HG03469 (cell line): ENCODE data around the gene OR2A5.
"Not testable (repeated sequence)": the region's sequence is repeated elsewhere in the genome, so short reads cannot be mapped to it uniquely, and the experiment has no call there.

Source experiments
- ATAC-seq: cut with Tn5 transposase; IDR thresholded peaks from one replicate; pipeline ENCODE4 v1.9.1; 2021; ENCODE audit warnings: mild to moderate bottlenecking, moderate library complexity, moderate number of reproducible peaks; ENCODE audit not compliant: unreplicated experiment

Gene OR2A5

DNA sequence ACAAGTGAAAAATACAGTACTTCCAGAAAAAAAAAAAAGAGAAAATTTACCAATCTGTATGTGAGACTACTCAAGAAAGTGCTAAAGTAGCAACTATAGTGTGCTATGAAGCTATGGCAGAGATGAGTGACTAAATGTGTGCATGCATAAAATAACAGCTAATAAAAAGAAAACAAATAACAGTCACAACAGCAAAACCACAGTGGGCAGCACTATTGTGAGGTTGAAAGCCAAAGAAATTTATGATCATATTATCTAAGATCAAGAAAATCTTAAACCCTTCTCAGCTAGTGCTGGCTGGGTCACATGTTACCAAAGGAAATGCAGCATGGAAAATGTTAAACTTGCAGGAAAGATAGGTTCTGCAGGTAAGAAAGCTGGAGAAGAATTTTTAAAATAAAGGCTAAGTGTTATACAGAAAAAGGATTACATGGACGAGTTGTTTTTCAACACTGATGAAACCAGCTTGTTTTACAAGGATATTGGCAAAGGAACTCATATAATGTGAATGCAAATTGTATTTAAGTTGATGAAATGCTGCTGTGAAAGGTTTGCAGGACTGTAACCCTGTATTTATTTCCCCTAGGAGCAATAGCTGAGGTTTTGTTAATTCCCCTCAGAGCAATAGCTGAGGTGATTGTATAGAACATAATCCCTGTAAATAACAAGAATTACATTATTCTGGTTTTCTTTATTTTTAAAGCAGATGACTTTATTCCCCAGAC lies 15.6 kb upstream of the OR2A5 start:
- ATAC-seq, result no peak

DNA sequence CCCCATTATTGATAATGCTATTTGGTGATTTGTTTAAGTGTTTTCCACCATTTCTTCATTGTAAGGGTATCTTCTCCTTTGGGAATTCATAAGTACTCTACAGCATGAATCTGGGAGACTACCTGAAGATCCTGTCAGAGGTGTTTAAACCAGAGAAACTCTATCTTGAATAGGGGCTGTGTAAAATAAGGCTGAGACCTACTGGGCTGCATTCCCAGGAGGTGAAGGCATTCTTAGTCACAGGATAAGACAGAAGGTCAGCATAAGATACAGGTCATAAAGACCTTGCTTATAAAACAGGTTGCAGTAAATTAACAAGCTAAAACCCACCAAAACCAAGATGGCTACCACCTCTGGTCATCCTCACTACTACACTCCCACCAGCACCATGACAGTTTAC lies 13.4 kb upstream of the OR2A5 start:
- ATAC-seq, result no peak

DNA sequence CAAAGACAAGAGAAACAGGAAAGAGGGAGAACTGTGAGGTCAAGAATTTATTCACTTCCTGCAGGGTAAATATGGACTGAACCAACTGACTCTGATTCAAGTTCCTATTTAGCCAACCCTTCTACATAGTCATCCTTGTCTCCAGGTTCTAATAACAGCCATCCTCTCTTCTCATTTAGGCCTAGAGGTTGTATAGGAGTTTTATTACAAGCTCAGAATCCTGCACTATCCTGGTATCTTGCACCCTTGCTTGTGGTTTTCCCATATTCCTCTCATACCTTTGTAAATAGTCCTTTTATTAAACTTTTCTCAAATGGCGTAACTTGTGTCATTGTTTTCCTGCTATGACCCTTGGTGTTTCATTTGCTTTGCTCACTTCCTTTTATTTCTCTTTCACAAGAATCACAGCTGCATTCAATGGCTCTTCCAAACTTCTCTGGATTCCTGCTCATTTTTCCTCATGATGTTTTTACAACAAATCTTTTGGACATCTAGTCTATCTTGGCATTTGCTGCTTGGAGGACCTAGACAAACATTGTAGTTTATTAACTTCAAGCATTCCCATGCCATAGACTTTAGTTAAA lies 12.4 kb upstream of the OR2A5 start:
- no peak for ATAC-seq

DNA sequence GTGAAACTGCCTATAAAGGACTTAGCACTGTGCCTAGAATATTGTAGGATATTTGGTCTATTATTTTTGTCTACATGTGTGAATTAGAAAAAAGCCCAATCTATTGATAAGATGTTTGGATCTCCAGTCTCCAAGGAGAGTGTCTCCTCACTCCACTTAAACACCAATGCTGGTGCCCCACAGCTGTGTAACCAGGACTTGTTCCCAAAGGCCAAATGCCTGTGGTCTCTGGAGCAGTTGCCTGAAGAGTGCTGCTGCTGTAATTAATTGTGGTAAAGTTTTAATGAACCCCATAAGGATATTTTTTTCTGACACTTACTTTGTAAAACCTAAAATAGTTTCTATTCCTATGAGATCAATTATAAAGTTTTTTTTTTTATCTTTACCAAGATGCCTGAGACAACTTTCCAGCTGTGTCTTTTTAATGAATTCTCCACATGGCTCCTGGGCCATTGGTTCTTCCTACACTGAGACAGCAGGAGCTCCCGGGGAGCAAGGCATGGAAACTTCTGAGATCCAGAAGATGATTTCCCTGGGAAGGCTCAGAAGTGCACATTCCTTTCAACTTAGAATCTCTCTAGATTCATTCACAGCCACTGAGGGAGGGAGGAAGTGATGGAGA lies 11.2 kb upstream of the OR2A5 start:
- no peak for ATAC-seq

DNA sequence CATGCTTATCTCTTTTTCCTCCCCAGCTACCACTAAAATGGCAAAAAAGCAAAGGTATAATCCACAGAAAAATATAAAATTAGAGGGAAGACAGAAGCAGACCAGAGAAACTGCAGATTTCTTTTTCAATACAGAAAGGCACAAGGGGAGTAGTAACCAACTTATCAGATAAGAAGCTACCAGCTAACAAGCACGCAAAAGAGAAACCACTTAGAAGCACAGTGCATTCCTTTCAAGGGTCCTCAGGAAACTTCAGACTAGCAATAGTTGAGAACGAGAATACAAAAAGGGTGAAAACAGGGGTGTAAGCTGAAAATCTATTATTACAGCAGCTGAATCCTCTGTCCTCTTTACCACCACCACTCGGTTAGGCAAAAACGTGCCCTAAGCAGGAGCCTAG lies 9.9 kb upstream of the OR2A5 start:
- no peak for ATAC-seq

DNA sequence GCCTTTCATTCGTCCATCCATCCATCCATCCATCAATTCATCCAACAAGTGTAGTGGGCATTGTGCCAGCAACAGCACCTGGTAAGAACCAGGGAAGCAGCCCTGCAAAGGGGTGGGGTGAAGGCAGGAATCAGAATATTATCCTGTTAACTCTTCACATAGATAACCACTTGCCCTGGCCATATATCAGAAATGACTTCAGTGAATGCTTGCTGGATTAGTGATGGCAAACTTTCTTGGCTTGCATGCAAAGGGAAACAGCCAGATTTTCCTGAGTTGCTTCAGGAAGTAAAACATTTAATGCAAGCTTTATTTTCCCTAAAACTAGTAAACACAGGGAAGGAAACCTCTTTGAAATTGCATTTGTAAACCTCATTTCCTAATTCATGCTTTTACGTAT lies 743 bp downstream of the OR2A5 start:
- no peak for ATAC-seq

DNA sequence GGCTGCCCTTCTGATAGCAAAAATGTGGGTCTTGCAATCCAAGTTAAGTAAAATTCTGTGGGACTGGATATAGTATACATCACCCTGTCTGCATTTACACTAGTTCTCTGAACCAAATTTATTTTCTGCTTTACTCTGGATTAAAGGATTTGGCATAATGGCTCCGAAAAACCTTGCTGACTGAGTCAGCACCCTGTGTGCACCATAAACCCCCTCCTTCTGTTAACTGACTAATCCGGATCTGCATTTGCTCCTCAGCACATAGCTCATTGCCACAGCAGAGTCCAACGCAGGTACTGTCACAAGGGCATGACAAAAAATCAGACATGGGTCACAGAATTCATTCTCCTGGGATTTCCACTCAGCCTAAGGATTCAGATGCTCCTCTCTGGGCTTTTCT lies 1.3 kb downstream of the OR2A5 start:
- ATAC-seq, result no peak

DNA sequence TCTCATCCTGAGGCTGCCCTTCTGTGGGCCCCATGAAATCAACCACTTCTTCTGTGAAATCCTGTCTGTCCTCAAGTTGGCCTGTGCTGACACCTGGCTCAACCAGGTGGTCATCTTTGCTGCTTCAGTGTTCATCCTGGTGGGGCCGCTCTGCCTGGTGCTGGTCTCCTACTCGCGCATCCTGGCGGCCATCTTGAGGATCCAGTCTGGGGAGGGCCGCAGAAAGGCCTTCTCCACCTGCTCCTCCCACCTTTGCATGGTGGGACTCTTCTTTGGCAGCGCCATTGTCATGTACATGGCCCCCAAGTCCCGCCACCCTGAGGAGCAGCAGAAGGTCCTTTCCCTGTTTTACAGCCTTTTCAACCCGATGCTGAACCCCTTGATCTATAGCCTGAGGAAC lies 2.1 kb downstream of the OR2A5 start:
- ATAC-seq, result not testable (repeated sequence)

DNA sequence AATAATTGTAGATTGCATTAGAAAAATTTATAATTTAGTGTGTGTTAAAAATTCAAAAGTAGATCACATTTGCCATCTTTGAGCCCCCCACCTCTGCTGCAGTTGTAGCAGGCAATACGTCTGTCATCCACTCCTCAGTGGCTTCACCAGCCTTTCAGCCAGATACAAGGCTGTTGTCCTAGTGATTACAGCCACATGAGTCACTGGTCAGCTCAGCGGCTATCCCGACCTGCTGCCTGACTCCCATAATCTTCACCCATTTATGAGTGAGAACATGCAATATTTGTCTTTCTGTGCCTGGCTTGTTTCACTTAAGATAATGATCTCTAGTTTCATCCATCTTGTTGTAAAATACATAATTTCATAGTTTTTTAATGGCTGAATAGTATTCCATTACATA lies 9.2 kb downstream of the OR2A5 start:
- ATAC-seq, result no peak

DNA sequence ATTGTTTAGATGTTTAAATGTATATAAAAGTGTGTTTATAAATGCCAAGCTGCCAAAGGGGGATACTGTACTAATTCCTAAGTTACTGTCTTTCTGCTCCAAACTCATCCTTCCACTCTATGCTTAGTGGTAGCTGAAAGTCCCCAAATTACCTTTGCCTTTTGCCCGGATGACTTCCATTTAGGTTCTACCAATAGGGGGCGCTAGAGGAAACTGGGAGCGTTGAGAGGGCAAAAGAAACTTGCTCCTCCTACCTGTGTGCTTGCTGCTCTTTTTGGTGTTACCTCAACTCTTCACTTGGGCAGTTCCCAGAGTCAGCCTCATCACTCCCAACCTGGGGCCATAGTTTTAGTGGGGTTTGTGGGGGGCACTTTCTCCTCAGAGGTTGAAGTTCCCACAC lies 15.0 kb downstream of the OR2A5 start:
- ATAC-seq, result no peak

DNA sequence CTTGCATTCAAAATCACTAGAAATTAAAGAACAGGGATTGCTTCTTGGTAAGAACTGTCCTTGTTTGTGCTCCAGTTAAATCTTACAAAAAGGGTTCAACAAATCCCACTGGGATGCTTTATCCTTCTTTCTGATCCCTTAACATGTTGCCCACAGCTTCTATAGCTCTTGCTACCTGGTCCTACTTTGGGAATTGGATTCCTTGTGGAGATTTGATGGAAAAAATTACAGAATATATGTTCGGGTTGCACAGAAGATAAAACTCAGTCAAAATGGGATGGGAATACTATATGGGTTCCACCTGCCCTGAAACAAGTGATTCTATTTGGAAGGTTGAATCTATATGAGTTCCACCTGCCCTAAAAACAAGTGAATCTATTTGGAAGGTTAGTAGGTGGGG lies 20.8 kb downstream of the OR2A5 start, which contains the start of gene OR2A25:
TSS of gene OR2A25 (plus strand) at position 301 of the 400 bp plus-strand sequence. CDS start 4,409 bp downstream, outside the sequence.
- no peak for ATAC-seq

DNA sequence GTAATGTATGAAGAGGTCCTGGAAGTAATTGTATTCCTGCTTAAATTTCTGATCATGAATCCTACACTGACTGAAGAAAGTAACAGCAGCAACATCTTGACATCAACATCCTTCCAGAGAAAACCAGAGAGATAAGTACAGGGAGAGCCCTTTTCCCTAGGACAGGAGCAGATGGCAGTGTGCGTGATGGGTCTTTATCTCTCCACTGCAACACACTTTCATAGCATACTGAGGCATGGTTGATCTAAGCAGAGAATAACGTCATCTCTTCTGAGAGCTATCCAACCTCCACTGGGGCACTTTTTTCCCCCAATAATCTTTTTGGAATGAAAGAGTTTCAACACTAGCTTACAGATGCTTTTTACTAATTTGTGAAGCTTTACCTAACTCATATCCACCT lies 21.2 kb downstream of the OR2A5 start:
- no peak for ATAC-seq

DNA sequence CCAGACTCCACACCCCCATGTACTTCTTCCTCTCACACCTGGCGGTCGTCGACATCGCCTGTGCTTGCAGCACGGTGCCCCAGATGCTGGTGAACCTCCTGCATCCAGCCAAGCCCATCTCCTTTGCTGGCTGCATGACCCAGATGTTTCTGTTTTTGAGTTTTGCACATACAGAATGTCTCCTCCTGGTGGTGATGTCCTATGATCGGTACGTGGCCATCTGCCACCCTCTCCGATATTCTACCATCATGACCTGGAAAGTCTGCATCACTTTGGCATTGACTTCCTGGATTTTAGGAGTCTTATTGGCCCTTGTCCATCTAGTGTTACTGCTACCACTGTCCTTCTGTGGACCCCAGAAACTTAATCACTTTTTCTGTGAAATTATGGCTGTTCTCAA lies 25.6 kb downstream of the OR2A5 start:
- ATAC-seq, result no peak

DNA sequence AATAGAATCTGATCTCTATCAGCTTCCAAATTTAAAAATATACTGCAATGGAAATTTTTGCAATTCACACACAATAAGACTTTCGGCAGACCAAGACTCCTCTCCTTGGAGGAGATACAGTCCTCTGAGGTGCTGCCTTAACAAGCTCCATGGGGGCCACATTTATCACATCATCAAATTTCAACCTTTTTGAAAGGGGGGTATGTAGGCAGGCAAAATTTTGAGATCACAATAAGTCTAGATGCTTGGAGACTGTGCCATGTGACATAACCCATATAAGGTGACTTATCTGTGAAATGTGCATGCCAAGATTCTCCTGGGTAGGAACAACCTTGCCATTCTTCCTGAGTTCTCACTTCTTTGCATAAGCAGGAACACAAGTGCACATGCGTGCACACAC lies 37.2 kb downstream of the OR2A5 start, which contains the start of gene OR2A12:
TSS of gene OR2A12 (plus strand) at position 301 of the 400 bp plus-strand sequence. CDS start 8,830 bp downstream, outside the sequence.
- no peak for ATAC-seq

DNA sequence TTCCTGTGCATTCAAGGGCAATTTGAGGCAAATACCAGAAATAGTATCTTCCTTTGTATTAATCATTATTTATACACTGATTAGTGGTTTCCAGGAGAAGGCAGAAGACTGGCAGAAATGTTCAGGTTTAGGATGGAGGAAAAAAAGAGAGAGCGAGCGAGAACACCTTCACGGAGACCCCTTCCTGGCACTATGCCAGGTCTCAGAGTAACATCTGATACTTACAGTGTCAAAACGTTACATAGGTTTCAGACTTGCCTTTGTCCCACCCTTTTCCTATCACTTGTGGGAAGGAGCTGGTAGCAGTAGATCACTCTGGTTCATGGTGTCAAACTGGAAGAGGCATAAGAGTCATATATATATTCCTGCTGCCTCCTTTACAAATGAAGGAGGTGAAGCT lies 38.0 kb downstream of the OR2A5 start:
- ATAC-seq, result no peak

DNA sequence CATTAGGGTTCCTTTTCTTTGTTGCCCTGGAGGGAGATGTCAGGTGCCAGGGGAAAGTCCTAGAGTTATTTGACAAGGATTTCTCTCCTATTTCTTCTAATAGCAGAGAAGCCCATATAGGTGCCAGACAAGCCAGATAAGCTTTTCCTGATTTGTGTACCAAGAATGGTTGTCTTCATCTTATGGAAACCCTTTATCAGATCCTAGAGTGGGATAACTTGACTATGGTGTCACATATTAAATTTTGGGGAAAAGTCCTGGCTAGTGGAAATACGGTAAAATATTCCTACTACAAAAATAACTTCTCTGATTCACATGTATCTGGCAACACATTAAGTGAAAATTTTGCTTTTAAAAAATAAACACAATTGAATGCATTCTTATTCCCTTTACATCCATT lies 38.5 kb downstream of the OR2A5 start:
- ATAC-seq, result no peak

DNA sequence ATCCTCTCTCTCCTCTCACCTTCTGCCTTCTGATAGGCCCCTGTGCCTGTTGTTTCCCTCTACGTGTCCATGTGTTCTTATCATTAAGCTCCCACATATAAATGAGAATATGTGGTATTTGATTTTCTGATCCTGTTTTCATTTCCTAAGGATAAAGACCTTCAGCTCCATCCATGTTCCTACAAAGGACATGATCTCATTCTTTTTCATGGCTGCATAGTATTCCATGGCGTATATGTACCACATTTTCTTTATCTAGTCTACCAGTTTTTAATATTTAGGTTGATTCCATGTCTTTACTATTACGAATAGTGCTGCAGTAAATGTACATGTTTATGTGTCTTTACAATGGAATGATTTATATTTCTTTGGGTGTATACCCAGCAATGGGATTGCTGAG lies 41.9 kb downstream of the OR2A5 start:
- no peak for ATAC-seq

DNA sequence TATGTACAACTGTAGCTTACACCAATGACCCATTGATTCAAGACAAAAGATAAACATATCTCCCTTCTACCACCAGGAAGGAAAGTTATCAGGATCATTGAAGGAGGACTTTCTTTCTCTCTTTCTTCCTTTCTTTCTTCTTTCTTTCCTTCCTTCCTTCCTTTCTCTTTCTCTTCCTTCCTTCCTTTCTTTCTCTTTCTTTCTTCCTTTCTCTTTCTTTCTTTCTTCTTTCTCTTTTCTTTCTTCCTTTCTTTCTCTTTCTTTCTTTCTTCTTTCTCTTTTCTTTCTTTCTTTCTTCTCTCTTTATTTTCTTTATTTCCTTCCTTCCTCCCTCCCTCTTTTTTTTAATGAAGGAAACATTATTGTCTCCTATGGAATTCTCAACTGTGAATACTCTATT lies 50.0 kb downstream of the OR2A5 start:
- no peak for ATAC-seq

DNA sequence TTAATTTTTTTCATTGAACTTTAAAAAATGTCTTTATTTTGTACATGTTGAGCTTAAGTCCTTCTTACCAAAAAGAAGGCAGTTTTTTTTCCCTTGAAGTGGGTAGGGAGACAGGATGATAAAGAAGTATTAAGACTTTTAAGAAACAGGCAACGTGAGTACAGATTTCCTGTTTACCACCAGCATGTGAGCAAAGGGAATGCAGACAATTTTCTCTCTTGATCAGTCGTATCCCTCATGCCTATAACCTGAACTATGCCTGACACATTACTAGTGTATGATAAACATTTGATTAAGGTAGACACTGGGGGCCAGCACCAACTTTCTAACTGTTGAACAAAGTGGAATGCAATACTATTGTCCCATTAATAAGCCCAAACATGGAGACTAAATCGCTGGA lies 51.9 kb downstream of the OR2A5 start:
- no peak for ATAC-seq

DNA sequence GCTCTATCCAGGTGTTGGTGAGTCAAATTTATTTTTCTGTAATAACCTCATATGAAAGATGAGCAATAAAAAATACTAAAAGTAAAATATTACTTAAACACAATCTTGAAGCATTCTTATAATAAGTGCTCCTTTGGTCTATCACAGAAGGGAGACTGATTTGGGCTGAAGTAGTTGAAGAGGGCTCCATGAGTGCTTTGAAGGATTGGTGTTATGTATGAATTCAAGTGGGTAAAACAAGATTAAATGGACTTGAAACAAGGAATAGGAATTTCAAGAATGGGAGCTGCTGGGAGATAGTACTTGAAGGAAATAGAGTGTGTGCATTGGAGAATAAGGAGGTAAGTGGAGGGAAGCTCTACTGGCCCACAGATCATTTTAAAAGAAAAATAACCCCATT lies 53.3 kb downstream of the OR2A5 start:
- no peak for ATAC-seq

DNA sequence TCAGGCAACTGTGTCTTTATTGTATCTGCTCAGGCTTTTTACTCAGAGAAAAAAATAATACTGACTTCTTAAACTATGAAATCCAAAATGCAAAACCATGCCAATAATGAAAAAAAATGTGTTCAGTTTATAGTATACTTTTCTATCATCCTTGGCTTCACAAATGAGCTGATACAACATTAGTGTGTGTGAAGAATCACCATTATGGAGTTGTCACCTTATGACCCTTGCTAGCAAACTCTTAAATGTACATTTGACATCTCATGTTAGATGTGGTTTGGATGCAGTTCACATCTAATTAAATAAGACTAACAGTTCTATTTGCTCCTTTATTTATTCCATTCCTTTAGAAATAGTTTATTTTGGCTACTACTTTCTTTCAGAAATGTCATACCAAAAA lies 56.5 kb downstream of the OR2A5 start:
- ATAC-seq, result no peak
